GM18507 (cell line): ENCODE results near the gene POLR2B.

Experiments
- DNase-seq: peaks from one replicate; pipeline ENCODE4 v3.0.0; 2011; ENCODE audit warnings: low read depth; ENCODE audit not compliant: insufficient read length; ENCODE audit errors: extremely low spot score
- FAIRE-seq: peaks from 2 replicates; lab custom pipeline; 2011; peaks lifted over from hg19 to GRCh38; lab: Jason Lieb, UNC

The POLR2B gene

DNA sequence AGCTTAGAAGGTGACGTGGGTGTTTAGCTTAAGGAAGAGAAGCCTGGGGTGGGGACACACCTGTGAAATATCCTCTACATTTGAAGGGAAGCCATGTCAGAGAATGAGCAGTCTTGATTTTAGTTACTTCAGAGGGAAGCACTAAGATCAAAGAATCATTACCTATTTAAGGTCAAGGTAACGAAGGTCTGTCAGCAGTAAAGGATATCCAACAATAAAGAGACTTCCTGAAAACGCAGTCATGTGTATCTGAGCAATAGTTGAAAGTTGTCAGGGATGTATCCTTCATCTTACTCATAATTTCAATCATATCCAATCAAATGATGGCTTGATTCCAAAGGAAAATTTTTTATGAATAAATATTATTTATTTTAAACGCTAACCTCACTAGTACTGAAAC lies 98.0 kb downstream of the POLR2B start:
- no peak for DNase-seq
- FAIRE-seq, result no peak

DNA sequence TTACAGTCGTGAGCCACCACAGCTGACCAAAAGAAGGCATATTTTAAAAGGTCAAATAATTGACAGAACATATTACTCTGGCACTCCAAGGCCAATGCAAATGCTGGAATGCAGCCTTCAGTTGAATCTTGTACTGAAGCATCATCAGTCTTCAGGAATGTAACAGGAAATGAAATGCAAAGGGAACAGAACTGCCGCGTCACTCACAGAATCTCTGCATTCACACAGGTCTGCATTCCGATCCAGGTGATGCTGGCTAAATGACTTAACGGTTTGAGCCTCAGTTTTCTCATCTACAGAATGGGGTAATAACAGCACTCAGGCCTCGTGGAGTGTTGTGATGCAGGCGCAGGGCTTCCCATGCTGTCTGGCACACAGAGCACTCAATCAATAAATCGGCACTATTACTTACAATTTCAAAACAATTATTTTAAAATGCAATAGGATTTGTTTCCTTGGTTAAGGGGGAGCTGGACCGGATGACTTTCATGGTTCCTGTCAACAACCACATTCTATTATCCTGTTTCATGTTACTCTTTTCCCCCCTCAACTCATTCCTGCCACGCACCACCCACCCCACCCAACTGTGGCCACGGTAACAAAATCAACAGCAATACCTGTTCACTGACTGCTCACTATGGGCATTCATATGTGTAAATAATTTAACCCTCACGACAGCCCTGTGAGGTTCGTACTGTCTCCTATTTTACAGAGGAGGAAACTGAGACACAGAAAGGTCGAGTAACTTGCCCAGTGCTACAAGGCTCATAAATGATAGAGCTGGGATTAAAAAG lies 99.1 kb downstream of the POLR2B start:
- DNase-seq (no peak), FAIRE-seq (no peak)

DNA sequence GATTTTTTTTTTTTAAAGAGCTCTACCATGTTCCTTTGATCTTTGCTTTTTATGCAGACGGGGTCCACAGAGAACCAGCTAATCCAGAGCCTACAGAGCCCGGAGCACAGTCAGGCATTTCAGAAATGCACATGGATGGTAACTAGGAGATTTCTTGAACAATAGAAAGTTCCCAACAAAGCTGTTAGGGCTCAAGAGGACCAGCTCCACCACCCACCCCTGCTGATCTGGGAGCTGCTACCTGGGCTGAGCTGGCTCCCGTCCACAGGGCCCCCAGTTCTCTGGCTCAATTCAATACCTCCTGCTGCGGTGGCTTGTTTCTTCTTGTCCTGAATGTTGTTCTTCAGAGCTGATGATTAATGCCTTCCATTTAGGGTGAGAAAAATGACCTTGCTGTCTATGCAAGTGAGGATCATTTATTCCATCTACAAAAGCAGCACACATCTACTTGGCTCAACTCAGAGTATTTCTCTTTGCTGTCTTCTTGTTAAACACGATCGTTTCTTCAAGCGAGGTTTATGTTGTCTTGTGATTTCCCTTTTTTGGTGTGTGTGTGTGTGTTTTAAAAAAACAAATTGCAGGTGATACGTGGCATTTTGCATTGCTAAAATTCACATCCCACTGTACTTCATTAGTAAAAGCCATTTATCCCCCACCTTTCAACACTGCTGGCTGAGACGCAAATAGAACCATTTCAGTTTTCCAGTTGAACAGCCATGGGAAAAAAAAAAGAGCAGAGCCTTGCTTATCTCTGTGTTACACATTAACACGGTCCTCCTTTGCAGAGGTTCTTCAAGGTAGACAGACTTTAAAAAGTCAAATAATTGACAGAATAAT lies 100.2 kb downstream of the POLR2B start:
- DNase-seq, result no peak

More for the DNA sequence above, 100.2 kb downstream of the POLR2B start:
- no peak for FAIRE-seq
